Body of pancreas (tissue), 4 donors: ENCODE data around the gene C9orf152.
"Not testable (repeated sequence)": the region's sequence is repeated elsewhere in the genome, so short reads cannot be mapped to it uniquely, and the experiment has no call there.

Source experiments
- POLR2A ChIP-seq, 3 donors: fragments of 450-650 bp; IDR thresholded peaks; one replicate each; pipeline ENCODE4 v1.6.1; 2016; ENCODE audit warnings: antibody characterized with exemption in 3 of 3, mild to moderate bottlenecking in 2 of 3
- TF ChIP-seq, protein P1 (sequence below), 7 experiments: fragments of 450-650 bp in 4 of 7; fragments of 200-600 bp in 3 of 7; sonication (generic) in 3 of 7; IDR thresholded peaks; one replicate each; pipeline ENCODE4 v1.5.1; 2016 to 2019; ENCODE audit warnings: antibody characterized with exemption in 7 of 7

DNA sequence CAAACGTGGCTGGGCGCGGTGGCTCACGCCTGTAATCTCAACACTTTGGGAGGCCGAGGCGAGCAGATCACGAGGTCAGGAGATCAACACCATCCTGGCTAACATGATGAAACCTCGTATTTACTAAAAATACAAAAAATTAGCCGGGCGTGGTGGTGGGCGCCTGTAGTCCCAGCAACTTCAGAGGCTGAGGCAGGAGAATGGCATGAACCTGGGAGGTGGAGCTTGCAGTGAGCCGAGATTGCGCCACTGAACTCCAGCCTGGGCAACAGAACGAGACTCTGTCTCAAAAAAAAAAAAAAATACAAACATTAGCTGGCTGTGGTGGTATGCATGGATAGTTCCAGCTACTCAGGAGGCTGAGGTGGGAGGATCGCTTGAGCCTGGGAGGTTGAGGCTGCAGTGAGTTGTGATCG lies 11.9 kb downstream of the C9orf152 start:
- TF ChIP-seq, protein P1, sequence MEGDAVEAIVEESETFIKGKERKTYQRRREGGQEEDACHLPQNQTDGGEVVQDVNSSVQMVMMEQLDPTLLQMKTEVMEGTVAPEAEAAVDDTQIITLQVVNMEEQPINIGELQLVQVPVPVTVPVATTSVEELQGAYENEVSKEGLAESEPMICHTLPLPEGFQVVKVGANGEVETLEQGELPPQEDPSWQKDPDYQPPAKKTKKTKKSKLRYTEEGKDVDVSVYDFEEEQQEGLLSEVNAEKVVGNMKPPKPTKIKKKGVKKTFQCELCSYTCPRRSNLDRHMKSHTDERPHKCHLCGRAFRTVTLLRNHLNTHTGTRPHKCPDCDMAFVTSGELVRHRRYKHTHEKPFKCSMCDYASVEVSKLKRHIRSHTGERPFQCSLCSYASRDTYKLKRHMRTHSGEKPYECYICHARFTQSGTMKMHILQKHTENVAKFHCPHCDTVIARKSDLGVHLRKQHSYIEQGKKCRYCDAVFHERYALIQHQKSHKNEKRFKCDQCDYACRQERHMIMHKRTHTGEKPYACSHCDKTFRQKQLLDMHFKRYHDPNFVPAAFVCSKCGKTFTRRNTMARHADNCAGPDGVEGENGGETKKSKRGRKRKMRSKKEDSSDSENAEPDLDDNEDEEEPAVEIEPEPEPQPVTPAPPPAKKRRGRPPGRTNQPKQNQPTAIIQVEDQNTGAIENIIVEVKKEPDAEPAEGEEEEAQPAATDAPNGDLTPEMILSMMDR (IDR thresholded peaks at IDR 0.05) = not testable (repeated sequence)
- TF ChIP-seq POLR2A (IDR thresholded peaks at IDR 0.05) = not testable (repeated sequence)
